Superior temporal gyrus (tissue), 1 donor: ENCODE measurements around the gene A4GALT.
"Not testable (repeated sequence)": the region's sequence is repeated elsewhere in the genome, so short reads cannot be mapped to it uniquely, and the experiment has no call there.

ENCODE experiments used
- DNase-seq: peaks from one replicate; pipeline ENCODE4 v3.0.0-alpha.2; 2016; ENCODE audit errors: extremely low spot score

A4GALT gene

DNA sequence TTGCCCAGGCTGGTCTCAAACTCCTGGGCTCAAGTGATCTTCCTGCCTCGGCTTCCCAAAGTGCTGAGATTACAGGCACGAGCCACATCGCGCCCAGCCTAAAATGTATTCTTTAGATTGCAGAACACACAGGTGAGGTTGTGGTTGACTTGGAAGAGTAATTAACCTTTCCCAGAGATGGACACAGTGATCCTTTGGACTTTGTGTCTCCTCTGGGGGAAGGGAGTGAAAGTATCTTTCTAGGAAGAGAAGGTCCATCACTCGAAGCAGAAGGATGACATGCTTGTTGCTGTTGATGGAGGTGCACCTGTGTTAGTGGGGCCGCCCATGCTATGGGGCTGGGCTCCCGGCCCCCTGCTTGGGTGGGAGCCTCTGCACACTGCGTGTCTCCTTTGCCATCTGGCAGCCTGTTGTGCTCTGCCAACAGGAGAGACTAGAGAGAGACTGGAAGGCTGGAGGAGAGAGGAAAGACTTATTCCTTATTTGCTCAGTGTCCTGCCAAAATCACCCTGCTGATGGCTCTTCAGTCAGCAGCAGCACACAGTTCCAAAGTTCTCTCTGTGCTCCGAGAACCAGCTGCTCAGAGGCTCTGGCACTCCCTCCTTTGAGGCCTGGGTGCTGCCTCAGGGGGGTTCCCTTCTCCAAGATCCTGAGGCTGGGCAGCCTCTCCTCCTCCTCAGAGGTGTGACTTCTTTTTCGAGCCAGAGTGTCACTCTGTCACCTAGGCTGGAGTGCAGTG lies 38.4 kb downstream of the A4GALT start:
- DNase-seq, result no peak

DNA sequence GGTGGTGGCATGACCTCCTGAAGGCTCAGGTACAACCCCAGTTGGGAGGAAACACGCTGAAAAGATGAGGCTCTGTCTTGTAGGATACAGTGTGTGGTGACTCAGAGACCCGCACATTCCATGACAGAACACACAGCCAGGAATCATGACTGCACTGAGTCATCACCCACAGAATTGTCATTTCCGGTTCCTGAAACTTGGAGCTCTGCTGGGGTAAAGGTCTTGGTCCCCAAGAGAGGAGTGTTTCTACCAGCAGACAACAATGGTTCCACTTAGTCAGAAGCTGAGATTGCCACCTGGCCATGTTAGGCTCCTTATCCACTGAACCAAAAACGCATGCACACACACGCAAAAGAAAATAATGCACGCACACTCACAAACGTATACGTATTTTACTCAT lies 40.0 kb downstream of the A4GALT start:
- no peak for DNase-seq

DNA sequence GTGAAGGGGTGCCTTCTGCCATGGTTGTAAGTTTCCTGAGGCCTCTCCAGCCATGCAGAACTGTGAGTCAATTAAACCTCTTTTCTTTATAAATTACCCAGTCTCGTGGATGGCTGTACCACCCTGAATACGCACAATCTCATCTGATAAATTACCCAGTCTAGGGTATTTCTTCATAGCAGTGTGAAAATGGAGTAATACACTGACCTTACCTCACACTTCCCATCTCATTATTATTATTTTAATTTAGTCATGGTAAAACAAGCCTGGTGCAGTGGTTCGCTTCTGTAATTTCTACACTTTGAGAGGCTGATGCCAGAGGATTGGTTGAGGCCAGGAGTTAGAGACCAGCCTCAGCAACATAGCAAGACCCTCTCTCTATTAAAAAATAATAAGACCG lies 41.0 kb downstream of the A4GALT start:
- DNase-seq, result no peak

DNA sequence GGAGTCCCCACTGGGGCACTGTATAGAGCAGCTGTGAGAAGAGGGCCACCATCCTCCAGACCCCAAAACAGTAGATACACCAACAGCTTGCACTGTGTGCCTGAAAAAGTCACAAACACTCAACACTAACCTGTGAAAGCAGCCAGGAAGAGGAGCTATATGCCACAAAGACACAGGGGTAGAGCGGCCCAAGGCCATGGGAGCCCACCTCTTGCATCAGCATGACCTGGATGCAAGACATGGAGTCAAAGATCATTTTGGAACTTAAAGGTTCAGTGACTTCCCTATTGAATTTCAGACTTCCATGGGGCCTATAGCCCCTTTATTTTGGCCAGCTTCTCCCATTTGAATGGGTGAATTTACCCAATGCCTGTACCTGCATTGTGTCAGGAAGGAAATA lies 41.8 kb downstream of the A4GALT start:
- DNase-seq, result no peak

DNA sequence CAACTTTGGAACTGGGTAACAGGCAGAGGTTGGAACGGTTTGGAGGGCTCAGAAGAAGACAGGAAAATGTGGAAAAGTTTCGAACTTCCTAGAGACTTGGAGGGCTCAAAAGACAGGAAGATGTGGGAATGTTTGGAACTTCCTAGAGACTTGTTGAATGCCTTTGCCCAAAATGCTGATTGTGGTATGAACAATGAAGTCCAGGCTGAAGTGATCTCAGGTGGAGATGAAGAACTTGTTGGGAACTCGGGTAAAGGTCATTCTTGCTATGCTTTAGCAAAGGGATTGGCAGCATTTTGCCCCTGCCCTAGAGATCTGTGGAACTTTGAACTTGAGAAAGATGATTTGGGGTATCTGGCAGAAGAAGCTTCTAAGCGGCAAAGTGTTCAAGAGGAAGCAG lies 42.7 kb downstream of the A4GALT start:
- not testable (repeated sequence) for DNase-seq

DNA sequence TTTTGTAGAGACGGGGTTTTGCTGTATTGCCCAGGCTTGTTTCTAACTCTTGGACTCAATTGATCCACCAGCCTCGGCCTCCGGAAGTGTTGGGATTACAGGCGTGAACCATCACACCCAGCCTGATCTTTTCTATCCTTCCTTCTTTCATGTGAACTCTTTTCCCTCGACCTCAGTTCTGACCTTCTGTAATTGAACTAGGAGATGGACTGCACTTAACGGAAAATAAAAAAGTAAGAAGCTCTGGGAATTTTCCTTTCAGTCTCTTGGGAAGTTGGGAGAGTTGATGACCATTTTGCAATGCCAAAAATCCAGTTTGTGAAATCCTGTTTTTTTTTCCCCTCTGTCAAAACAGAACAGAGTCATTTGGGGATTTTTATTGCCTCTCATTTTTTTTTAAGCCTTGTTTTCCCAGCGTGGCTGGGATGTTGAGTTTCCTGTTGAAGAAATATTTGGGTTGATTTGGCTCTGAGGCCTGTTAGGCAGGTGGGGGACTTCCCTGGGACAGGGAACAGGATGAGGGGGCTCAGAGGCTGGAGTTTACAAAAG lies 44.5 kb downstream of the A4GALT start:
- DNase-seq, result no peak

DNA sequence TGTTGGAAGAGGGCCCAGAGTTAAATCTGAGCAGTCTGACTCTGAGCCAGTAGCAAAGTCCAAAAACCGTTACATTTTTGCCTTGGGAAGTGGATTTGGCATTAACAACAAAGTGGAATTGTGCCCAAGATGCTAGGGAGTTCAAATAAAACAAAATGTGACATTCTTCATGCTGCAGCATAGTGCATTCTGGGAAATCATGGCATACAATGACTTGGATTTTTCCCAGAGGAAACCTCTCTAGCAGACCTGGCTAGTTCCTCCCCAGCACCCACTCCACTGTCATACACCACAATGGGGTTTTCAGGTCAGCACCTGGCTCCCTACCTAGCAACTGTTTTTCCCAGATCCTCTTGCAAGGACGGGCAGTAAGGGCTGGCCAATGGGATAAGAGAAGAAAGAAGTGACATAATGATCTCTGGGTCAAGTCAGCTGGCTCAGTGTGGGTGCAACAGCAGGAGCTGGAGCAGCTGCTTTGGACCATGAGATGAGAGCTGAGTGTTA lies 46.7 kb downstream of the A4GALT start:
- DNase-seq, result no peak

DNA sequence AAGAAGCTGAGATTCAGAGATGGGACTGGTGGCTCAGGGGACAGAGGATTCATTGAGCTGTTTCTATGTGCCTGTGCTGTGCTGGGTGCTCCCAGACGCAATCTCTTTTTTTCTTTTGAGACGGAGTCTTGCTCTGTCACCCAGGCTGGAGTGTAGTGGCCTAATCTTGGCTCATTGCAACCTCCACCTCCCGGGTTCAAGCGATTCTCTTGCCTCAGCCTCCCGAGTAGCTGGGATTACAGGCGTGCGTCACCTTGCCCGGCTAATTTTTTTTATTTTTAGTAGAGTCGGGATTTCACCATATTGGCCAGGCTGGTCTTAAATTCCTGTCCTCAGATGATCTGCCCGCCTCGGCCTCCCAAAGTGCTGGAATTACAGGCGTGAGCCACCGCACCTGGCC lies 47.6 kb downstream of the A4GALT start:
- DNase-seq, result not testable (repeated sequence)

DNA sequence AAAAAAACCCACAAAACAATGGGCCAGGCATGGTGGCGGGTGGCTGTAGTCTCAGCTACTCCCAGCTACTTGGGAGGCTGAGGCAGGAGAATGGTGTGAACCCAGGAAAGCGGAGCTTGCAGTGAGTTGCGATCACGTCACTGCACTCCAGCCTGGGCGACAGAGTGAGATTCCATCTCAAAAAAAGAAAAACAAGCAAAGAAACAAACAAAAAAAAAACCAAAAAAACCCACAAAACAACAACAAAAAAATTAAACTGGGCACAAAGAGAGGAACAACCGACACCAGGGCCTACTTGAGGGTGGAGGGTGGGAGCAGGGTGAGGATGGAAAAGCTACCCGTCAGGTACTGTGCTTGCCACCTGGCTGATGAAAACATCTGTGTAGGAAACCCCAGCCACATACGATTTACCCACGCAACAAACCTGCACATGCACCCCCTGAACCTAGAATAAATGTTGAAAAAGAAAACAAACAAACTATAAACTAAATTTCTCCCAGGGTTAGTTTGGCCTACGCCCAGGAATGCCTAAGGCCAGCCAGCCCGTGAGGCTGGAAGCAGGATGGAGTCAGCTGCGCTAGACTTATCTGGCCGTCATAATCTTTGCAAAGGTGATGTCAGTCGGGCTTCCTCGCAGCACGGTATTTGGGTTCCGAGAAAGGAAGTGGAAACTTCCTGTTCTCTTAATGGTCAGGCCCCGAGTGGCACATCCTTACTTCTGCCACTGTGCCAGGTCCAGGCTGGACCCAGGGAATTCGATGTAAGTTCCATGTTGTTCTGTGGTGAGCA lies 49.6 kb downstream of the A4GALT start:
- no peak for DNase-seq

DNA sequence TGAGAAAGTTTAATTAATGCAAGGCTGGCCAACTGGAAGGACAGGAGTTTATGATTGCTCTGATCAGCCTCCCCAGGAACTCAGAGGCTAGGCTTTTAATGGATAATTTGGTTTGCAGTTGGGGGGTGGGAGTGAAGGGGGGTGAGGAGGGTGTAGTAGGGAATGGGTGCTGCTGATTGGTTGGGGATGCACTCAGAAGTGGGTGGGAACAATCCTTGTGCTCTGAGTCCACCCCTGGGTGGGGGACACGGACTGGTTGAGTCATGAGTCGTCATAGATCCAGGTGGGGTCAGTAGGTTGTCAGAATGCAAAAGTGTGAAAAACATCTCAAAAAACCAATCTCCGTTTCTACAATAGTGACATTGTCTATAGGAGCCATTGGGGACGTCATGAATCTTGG lies 50.6 kb downstream of the A4GALT start:
- no peak for DNase-seq

DNA sequence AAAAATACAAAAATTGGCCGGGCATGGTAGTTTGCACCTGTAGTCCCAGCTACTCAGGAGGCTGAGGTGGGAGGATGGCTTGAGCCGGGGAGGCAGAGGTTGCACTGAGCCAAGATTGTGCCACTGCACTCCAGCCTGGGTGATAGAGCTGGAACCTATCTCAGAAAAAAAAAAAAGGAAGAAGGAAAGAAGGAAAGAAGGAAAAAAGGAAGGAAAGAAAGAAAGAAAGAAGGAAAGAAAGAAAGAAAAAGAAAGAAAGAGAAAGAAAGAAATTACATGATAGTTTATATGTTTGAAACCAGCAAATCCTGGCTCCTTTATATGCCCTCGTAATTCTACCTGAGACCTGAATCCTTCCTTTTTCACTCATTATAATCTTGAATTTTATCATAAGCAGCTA lies 54.3 kb downstream of the A4GALT start:
- DNase-seq, result not testable (repeated sequence)

DNA sequence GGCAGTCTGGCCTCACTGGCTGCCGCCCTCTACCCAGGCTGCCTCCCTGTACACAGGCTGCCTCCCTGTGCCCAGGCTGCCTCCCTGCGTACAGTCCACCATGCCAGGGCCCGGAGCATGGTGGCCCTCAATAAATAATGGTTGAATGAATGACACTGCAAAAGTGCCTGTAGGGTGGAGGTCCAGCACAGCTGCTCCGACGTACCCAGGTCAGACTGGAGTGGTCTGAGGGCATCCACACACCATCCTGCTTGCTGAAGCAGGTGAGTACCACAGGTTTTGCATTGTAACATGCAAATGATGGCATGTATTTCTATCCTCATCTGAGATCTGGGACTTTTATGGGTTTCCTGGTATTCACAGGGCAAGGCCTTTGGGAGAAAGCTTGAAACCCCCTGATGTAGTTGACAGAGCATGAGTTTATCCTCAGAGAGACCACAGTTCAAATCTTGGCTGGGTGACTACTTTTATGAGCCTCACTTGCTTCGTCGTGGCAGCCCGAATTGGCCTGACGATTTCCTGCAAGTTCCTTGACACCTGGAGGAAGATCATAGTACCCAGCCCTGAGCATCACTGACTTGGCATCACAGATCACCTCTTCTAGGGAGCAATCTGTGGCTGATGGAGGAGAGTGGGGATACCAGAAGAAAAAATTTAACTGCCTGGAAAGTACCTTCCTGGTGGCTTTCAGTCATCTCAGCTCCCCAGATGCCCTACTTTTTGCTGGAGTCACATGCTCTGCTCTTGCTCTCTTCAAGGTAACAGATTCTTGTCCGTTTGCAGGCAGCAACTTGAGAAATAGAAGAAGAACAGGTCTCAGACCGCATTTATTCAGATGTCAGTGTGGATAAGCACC lies 55.5 kb downstream of the A4GALT start:
- DNase-seq, result no peak

DNA sequence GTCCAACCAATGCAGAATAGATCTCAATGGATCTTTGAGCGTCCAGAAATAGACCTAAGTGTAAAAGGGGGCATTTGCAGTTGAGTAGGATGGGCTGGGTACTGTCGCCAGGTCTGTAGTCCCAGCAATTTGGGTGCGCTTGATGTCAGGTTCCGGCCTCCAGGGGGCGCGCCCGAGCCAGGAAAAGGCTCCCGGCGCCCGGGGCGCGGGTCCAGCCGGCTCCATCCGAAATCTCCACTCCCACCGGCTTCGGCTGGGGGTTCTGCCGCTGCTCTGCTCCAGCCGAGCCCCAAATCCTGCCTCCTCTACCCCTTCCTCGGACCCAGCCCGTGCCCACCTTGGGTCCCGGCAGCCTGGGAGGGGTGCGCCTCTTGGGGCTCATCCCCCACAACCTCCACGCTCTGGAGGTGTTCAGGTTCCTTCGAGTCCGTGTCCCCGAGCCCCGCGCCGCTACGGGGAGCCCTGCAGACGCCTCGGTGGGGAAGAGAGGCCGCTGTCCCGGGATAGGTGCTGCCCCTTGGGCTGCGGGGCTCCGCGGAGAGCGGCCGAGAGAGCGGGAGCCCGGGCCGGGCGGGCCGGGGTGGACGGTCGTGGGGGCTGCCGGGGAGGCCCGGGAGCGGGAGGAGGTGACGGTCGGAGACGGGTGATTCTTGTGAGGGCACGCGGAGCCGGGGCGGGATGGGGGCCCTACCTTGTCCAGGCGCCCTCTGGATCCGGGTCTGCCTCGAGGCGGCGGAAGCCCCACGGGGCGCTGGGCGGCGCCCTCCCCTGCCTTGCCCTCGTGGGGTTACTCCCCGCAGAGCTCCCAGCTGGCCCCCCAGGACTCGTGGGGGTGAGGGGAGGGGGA lies 58.5 kb downstream of the A4GALT start:
- DNase-seq, result peak; percentile 80

DNA sequence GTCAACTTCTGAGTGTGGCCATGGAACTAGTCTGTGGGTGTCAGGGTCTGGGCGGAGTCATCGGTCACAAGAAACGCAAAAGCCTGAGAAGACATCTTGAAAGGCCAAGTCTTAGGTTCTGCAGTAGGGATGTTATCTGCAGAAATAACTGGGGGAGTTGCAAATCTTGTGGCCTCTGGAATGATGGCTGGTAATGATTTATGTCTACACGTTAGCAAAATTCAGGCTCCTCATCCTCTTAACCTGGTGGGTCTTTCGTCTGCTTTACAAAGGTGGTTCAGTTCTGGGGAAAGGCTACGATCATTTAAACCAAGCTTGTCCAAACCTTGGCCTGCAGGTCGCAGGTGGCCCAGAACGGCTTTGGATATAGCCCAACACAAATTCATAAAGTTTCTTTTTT lies 64.1 kb downstream of the A4GALT start:
- DNase-seq, result no peak

DNA sequence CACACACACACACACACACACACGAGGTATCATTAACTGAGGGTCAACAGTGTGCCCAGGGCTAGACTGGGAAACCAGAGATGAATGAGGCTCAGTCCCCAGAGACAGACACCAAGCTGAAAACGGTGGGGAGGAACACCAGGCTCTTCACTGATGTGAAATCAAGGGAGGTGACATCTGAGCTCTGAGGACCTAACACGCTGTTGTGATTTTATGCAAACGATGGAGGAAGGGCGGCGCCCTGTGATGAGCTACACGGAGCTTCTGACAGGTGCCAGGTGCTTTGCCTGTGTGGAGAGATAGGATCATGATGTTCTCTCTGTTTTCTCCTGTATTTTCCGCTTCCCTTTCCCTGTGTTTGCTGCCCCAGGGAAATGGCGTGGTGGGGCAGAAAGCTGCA lies 65.0 kb downstream of the A4GALT start:
- DNase-seq, result no peak

DNA sequence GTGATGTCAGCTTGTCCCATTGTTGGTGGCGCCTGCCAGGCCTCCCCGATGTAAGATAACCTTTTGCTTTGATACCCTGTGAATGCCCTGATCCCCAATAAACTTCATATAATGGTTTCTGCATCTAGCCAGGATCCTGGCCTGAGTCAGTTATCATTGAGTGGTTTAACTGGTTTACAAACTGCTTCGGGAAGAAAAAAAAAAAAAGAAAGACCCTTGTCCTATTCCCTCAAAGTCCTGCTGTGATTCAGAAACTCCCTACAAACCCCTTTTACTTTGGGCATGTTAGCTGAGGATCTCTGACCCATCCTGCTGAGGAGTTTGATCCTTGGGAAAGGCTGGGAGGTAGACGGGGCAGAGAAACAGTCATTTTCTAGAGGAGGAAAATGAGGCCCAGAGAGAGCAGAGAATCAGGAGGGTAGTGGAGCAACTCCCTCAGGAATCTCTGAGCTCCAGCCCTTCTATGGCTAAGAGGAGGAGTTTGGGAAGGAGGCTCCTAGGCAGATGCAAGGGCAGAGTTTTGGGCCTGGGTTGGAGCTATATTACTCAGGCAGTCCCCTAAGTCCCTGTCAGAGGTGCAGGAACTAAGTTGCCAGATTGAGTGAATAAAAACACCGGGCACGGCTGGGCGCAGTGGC lies 66.1 kb downstream of the A4GALT start:
- DNase-seq, result no peak

DNA sequence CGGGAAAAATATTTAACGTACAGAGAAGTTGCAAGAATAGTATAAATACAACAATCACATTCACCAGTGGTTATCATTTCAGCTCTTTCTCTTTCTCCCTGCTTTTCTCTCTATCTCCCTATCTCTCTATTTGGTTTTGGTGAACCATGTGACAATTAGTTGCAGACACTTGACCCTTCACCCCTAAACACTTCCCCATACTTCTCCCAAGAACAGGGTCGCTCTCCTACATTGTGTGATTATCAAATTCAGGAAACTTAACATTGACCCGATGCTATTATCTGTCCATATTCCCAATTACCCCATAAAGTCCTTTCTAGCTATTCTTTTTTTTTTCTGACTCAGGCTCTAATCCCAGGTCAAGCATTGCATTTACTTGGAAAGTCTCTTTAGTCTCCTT lies 66.7 kb downstream of the A4GALT start:
- DNase-seq, result no peak

DNA sequence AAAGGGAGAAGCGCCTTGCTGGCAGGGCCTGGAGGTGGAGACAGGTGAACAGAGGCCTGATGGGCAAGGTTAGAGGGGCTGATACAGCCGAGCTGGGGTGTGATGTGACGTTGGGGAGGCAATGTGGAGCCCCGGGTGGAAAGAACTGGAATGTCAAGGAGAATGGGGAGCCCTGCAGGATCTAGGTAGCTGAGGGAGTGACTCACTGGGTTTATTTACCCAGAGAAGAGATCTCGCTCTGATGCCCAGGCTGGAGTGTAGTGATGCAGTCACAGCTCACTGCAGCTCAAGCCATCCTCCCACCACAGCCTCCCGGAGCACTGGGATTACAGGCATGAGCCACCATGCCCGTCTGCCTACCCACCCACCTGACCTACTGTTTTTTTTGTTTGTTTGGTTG lies 69.5 kb downstream of the A4GALT start:
- DNase-seq, result no peak

DNA sequence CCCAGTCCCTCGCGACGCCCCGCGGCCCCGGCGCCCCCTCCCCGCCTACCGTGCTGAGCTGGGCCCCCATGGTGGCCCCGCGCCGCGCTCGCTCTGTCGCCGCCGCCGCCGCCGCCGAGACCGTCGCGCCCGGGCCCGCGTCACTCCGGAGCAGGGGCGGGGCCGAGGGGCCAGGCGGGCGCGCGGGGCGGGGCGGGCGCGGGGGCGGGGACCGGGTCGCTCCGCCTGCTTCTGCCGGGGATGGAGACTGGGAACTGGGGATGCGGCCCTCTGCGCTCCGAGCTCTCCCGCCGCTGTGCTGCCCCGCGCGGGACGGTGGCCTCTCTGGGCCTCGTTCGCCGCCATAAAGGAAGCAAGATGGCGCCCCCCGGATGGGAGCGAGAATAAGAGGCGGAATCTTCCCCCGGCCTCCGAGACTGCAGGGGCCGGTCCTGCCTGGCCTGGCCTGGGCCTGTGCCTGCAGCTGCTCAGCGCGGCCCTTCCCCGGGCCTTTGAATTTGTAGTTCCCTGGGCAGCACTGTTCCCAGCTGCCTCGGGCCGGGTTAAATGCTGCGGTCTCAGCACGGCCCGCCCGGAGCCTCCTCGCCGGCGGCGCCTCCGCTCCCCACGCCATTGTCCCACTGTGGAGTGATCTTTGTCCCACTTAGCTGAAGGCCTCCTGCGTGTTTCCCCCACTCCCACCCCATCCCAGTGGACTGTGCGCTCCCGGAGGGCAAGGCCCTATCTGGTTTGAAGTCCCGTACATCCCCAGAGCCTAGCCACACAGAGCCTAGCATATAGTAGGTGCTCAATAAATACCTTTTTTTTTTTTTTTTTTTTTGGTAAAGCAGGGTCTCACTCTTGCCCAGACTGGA lies 71.2 kb downstream of the A4GALT start, which contains the start of gene CYB5R3:
CYB5R3 (minus strand) TSS at position 147 of the 854 bp plus-strand sequence; CDS start at position 70, 77 bp downstream.
- peak; percentile 73 for DNase-seq
